GM21825 (cell line): ENCODE measurements around the gene ADAM17.
"Not testable (repeated sequence)": the region's sequence is repeated elsewhere in the genome, so short reads cannot be mapped to it uniquely, and the experiment has no call there.

Experiments
- ATAC-seq: cut with Tn5 transposase; IDR thresholded peaks from one replicate; pipeline ENCODE4 v1.9.1; 2021; ENCODE audit warnings: mild to moderate bottlenecking, moderate library complexity; ENCODE audit not compliant: unreplicated experiment

The ADAM17 gene

GRCh38 chr2:9527995-9528787 lies 27.4 kb downstream of the ADAM17 start:
- no peak for ATAC-seq

- no peak for ATAC-seq
Measured at GRCh38 chr2:9525266-9525665, 30.4 kb downstream of the ADAM17 start.

- no peak for ATAC-seq
Measured at GRCh38 chr2:9524291-9524690, 31.3 kb downstream of the ADAM17 start.

GRCh38 chr2:9519250-9519649 lies 36.4 kb downstream of the ADAM17 start:
- ATAC-seq, result no peak

GRCh38 chr2:9518780-9519179 lies 36.9 kb downstream of the ADAM17 start:
- no peak for ATAC-seq

GRCh38 chr2:9518163-9518562 lies 37.5 kb downstream of the ADAM17 start:
- ATAC-seq, result no peak

GRCh38 chr2:9517118-9517782 lies 38.4 kb downstream of the ADAM17 start:
- ATAC-seq, result no peak

GRCh38 chr2:9513946-9514345 lies 41.7 kb downstream of the ADAM17 start:
- ATAC-seq, result not testable (repeated sequence)

GRCh38 chr2:9508931-9509330 lies 46.7 kb downstream of the ADAM17 start:
- ATAC-seq, result no peak

GRCh38 chr2:9498210-9498609 lies 57.4 kb downstream of the ADAM17 start:
- ATAC-seq, result no peak

GRCh38 chr2:9497017-9497416 lies 58.6 kb downstream of the ADAM17 start:
- ATAC-seq, result no peak

- no peak for ATAC-seq
Measured at GRCh38 chr2:9494081-9494480, 61.5 kb downstream of the ADAM17 start.

GRCh38 chr2:9493478-9493877 lies 62.2 kb downstream of the ADAM17 start:
- no peak for ATAC-seq

- ATAC-seq, result no peak
Measured at GRCh38 chr2:9492927-9493326, 62.7 kb downstream of the ADAM17 start.

GRCh38 chr2:9490789-9491188 lies 64.8 kb downstream of the ADAM17 start:
- ATAC-seq, result no peak

- ATAC-seq, result no peak
Measured at GRCh38 chr2:9488583-9489547, 66.8 kb downstream of the ADAM17 start.

- ATAC-seq, result no peak
Measured at GRCh38 chr2:9484533-9484932, 71.1 kb downstream of the ADAM17 start.

- ATAC-seq, result no peak
Measured at GRCh38 chr2:9483107-9483506, 72.5 kb downstream of the ADAM17 start.

- no peak for ATAC-seq
Measured at GRCh38 chr2:9480157-9480556, 75.5 kb downstream of the ADAM17 start.

GRCh38 chr2:9478526-9478925 lies 77.1 kb downstream of the ADAM17 start:
- ATAC-seq, result no peak

- no peak for ATAC-seq
Measured at GRCh38 chr2:9477914-9478313, 77.7 kb downstream of the ADAM17 start.
